ENCODE results near the gene SUPT20H.
A peak's percentile ranks its signal among the peaks of the same experiment; 100 is the strongest.

SUPT20H gene

GRCh38 chr13:37058910-37059847 is at the start of gene SUPT20H:
SUPT20H (minus strand) TSS chr13:37059688; CDS start chr13:37051490, 8,198 bp downstream.
- H3K27ac ChIP-seq: peak within 1 kb of the TSS; percentile 95
- TF ChIP-seq CTCF (conservative IDR thresholded peaks at IDR 0.05) (no peak), ZFX (IDR thresholded peaks at IDR 0.05) (peak; percentile 82)

DNA sequence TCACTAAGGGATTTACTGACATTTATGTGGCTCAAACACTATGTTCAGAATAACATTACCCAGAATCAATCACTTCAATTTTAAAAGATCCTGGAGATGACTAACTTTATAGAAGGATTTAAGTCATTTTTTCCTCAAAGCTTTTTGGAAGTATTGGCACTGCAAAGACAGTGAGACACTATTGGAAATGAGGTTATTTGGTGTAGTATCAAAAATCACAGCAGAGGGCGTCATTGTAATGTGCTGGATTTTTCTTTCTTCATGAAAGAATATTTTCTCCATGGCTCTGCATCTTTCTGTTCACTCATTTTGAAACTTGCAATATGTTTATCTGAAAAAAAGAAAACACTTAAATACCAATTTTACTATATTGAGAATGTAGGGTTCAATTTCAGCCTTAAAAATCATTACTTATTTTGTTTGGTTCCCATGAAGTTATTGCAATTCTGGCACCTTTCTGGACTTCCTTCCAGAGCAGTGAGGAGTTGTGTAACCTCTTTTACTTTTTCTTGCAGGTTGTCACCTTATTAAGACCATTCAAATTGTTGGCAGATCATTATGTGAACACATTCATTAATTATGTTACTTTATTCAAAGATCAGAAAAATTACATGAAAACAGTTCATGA is 49.7 kb upstream of the SUPT20H start:
- H3K27ac ChIP-seq: no peak overlapping the region
- TF ChIP-seq ZFX (IDR thresholded peaks at IDR 0.05) (no peak), CTCF (conservative IDR thresholded peaks at IDR 0.05) (peak; percentile 72)

DNA sequence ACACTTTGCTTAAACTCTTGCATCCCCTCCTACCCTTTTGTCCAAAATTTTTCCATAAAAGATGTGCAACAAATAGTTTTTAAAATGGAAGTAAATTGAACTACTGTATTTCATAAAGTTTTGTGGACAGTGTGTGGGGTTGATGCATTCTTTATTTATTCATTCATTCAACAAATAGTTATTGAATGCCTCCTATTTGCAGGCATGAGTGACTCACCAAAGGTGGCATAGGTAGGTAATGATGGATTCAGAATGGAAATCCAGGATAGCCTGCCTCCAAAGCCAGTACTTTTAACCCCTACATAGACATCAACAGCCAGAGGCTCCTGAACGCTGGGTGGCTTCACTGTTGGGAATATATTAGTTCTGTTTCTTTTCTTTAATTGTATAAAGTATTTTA is 48.4 kb upstream of the SUPT20H start:
- H3K27ac ChIP-seq: no peak overlapping the region
- no peak for TF ChIP-seq CTCF (conservative IDR thresholded peaks at IDR 0.05)
- TF ChIP-seq ZFX (IDR thresholded peaks at IDR 0.05): no peak

GRCh38 chr13:37107456-37107855 is 48.0 kb upstream of the SUPT20H start:
- TF ChIP-seq ZFX (IDR thresholded peaks at IDR 0.05) (no peak), CTCF (conservative IDR thresholded peaks at IDR 0.05) (no peak)
- no peak overlapping the region for H3K27ac ChIP-seq

GRCh38 chr13:37106642-37107041 is 47.2 kb upstream of the SUPT20H start:
- TF ChIP-seq ZFX (IDR thresholded peaks at IDR 0.05) (no peak), CTCF (conservative IDR thresholded peaks at IDR 0.05) (no peak)
- H3K27ac ChIP-seq: no peak overlapping the region

GRCh38 chr13:37105251-37105714 is 45.8 kb upstream of the SUPT20H start, which contains the start of gene CSNK1A1L:
CSNK1A1L (minus strand) TSS chr13:37105664; CDS start chr13:37105256, 408 bp downstream.
- H3K27ac ChIP-seq: no peak within 1 kb of the TSS
- TF ChIP-seq ZFX (IDR thresholded peaks at IDR 0.05) (no peak), CTCF (conservative IDR thresholded peaks at IDR 0.05) (no peak)

- TF ChIP-seq ZFX (IDR thresholded peaks at IDR 0.05) (no peak), CTCF (conservative IDR thresholded peaks at IDR 0.05) (no peak)
- H3K27ac ChIP-seq: no peak overlapping the region
Observed at GRCh38 chr13:37102896-37103295, 43.4 kb upstream of the SUPT20H start.
